ELF-1 (cell line): Measurements from ENCODE around the gene GCNT3.
A peak's percentile ranks its signal among the peaks of the same experiment; 100 is the strongest.
"Not testable (repeated sequence)": the region's sequence is repeated elsewhere in the genome, so short reads cannot be mapped to it uniquely, and the experiment has no call there.

ENCODE experiments used
- DNase-seq: peaks from one replicate; pipeline ENCODE4 v3.0.0-alpha.2; 2016; ENCODE audit warnings: low read depth, low spot score

The GCNT3 gene

GRCh38 chr15:59616379-59616778 lies 4.8 kb downstream of the GCNT3 start:
- DNase-seq: no peak

GRCh38 chr15:59618406-59618805 lies 6.8 kb downstream of the GCNT3 start:
- no peak for DNase-seq

- DNase-seq: peak; percentile 72
Measured at GRCh38 chr15:59622289-59622688, 10.7 kb downstream of the GCNT3 start.

DNA sequence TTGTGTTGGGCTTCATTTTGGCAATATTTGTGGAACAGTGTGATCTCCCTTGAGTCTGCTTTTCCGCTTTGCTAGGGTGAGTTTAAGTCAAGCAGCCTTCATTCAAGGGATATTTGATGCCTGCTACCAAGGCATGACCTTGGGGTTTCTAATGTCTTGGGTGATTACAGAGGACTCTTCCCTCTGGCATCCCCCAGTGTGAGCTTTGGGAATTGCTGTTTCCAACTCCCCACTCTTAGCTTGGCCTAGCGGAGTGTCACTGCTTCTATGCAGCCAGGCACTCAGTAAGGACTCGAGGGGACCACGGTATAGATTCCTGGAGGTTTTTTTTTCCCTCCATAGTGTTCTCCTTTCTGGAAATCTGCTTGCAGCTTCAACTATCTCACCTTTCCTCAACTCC lies 21.1 kb downstream of the GCNT3 start:
- peak; percentile 57 for DNase-seq

- DNase-seq: no peak
Measured at GRCh38 chr15:59636184-59636583, 24.6 kb downstream of the GCNT3 start.

DNA sequence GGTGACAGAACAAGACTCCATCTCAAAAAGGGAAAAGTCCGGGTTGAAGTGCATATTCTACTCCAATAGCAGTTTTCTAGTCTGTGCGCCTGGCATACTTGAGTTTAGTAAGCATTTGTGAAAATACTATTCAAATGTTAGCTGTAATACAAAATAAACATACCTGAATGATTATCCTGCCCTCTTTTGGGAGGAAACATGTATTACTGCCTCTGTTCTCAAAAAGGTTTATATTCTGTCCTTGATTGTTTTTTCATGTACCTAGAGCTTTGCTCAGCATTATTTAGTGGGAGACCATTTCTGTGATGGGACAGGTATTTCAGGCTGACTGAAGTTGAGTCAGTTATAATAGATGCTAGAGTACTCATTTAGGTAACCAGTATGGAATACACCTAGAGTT lies 25.9 kb downstream of the GCNT3 start:
- not testable (repeated sequence) for DNase-seq

GRCh38 chr15:59642351-59642750 lies 30.8 kb downstream of the GCNT3 start:
- no peak for DNase-seq

DNA sequence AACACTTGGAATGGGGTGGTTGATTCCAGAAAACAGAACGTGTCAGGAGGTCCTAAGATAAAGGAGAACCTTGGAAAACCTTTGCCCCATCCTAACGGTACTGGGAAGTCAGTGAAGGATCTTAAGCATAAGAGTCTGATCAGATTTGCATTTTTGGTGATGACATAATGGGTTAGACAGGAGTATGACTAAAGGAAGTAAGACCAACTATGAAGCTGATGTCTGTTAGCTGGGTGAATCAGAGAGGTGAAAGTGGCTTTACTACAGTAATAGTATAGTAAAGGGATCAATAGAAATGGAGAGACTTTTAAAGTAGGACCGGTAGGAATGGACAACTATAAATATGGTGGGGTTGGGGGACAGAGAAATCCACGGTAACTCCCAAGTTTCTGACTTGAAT lies 33.2 kb downstream of the GCNT3 start:
- DNase-seq: no peak

GRCh38 chr15:59645812-59646211 lies 34.2 kb downstream of the GCNT3 start:
- DNase-seq: not testable (repeated sequence)

- DNase-seq: no peak
Measured at GRCh38 chr15:59646277-59646676, 34.7 kb downstream of the GCNT3 start.

DNA sequence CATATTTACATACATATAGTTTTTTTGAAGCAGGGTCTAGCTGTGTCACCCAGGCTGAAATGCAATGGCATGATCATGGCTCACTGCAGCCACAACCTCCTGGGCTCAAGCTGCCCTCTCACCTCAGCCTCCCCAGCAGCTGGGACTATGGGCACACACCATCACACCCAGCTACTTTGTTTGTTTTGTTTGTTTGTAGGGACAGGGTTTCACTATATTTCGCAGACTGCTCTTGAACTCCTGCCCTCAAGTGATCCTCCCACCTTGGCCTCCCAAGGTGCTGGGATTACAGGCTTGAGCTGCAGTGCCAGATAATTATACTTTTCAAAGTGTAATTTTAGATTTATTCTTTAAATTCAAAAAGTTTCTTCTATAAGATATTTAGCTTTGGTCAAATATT lies 35.5 kb downstream of the GCNT3 start:
- DNase-seq: no peak

DNA sequence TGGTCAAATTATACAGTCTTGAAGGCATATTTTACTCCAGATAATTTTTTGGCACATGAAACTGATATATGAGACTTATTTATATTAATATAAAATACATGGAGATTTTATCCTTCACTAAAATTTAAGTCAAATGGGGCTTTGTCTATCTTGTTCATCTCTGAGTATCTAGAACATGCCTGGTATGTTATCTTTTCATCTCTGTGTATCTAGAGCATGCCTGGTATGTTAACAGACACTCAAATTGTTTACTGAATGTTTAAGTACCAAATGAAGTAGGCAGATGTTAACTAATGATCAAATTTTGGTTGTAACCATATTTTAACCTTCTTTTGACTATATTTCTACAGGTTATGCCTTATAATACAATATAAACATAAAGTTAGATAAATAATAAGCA lies 38.0 kb downstream of the GCNT3 start:
- no peak for DNase-seq

DNA sequence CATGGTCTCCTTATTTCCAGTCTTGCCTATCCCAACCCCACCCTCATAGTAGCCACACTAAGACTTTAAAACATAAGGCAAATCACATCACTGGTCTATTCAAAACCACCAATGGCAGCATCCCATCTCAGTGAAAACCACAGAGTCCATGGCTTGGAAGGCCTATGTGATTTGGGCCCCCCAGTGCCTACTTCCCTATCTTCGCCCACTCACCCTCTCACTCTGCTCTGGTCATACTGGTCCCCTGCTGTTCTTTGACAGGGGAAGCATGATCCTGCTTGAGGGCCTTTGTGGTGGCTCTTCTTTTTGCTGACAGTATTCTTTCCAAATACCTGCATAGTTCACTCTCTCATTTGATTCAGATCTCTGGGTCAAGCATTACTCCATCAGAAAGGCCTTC lies 42.5 kb downstream of the GCNT3 start:
- DNase-seq: no peak

DNA sequence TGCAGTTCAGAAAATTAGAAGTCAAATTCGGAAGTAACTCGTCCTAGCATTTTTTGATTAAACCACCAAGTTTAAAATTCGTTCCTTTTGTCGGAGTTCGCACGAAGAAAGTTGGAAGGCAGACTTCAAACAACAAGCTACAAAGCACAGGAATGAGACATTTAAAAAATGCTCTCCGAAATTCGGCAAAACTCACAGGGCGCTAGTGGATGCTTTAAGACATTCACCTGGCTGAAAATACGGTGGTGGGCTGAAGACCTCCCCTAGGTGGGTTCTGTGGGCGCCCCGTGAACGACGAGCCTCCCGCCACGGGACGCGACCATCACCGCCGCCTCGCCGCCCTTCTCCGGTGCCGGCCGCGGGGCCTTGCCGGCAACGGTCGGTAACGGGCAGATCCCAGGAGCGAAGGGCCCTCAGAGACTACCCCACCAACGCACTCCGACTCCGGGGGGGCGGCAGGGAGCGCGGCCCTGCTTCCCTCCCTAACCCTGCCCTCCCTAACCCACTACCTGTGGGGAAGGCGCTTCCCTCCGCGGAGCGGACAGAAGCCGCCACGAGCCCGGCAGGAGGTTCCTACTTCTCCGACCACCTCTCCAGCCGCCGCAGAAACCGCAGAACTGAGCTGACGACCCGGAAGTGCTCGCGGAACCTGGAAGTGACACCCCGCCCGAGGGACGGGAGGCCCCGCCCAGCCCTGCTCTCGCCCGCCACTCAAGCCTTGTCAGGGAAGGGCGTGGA lies 45.5 kb downstream of the GCNT3 start, which contains the start of gene GTF2A2:
Gene GTF2A2 (minus strand): TSS at position 619 of the 738 bp plus-strand sequence. CDS start 5,238 bp downstream, outside the sequence.
- peak; percentile 98 for DNase-seq

DNA sequence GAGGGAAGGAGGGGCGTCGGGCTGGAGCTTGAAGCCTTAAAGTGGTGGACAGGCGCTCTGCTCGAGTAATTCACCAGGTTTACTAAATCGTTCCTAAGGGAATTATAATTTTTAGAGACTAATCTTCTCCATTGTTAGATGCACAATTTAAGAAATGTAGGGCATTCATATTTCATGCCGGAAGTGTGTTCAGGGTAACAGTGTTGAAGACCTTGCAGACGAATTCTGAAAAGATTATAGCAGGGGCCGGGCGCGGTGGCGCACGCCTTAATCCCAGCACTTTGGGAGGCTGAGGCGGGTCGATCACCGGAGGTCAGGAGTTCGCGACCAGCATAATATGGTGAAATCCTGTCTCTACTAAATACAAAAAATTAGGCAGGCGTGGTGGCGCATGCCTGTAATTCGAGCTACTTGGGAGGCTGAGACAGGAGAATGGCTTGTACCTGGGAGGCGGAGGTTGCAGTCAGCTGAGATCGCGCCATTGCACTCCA lies 46.1 kb downstream of the GCNT3 start:
- DNase-seq: no peak

DNA sequence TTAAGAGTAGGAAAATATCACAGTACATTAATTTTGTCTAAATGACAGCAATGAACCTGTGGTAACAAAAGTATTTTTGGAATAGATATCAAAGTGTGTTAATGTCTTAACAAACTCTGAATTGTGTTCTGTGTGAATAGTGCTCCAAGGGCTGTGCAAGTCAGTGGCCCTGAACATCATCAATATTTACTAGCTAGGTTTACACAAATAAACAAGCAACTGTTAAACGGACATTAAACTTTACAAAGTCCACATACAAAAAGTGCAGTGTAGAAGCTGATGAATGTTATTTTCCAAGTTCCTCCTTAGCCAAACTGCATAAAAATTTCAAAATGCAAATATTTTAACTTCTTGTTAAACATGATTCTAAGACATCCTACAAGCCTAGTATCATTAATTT lies 47.8 kb downstream of the GCNT3 start:
- no peak for DNase-seq

GRCh38 chr15:59662260-59662659 lies 50.7 kb downstream of the GCNT3 start:
- DNase-seq: no peak

DNA sequence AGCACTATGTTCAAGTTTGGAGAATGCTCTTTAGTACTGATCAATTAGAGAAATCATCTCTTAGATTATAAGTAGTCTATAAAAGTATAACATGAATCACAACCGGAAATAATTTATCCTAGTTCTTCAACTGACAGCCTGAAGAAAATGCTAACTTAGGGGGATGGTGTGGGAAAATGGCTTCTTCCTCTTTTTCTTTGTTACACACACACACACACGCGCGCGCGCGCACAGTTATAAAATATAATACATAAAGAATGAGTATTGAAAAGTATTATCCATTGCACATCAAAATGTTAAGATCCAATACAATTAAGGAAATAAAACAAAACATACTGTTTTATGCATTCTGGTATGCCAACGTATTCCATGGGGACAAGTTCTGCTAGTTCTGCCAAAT lies 57.0 kb downstream of the GCNT3 start:
- no peak for DNase-seq
